22Rv1 (cell line): ENCODE measurements around the gene REC8.

Experiments
- H3K27ac ChIP-seq: fragments of 450-650 bp; 2 replicates; pipeline ENCODE4 v1.5.1; 2017
- ZFX ChIP-seq: fragments of 450-650 bp; IDR thresholded peaks from 2 replicates; pipeline ENCODE4 v1.6.1; 2017; ENCODE audit warnings: antibody characterized with exemption, borderline replicate concordance
- TF ChIP-seq, protein P1 (sequence below): fragments of 450-650 bp; IDR thresholded peaks from 2 replicates; pipeline ENCODE4 v1.5.1; 2017; ENCODE audit warnings: mild to moderate bottlenecking

The REC8 gene

GRCh38 chr14:24150993-24151392 is 20.9 kb upstream of the REC8 start:
- no peak overlapping the region for H3K27ac ChIP-seq
- TF ChIP-seq, protein P1, sequence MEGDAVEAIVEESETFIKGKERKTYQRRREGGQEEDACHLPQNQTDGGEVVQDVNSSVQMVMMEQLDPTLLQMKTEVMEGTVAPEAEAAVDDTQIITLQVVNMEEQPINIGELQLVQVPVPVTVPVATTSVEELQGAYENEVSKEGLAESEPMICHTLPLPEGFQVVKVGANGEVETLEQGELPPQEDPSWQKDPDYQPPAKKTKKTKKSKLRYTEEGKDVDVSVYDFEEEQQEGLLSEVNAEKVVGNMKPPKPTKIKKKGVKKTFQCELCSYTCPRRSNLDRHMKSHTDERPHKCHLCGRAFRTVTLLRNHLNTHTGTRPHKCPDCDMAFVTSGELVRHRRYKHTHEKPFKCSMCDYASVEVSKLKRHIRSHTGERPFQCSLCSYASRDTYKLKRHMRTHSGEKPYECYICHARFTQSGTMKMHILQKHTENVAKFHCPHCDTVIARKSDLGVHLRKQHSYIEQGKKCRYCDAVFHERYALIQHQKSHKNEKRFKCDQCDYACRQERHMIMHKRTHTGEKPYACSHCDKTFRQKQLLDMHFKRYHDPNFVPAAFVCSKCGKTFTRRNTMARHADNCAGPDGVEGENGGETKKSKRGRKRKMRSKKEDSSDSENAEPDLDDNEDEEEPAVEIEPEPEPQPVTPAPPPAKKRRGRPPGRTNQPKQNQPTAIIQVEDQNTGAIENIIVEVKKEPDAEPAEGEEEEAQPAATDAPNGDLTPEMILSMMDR, result no peak

- no peak overlapping the region for H3K27ac ChIP-seq
Measured at GRCh38 chr14:24151404-24152080, 20.3 kb upstream of the REC8 start.

DNA sequence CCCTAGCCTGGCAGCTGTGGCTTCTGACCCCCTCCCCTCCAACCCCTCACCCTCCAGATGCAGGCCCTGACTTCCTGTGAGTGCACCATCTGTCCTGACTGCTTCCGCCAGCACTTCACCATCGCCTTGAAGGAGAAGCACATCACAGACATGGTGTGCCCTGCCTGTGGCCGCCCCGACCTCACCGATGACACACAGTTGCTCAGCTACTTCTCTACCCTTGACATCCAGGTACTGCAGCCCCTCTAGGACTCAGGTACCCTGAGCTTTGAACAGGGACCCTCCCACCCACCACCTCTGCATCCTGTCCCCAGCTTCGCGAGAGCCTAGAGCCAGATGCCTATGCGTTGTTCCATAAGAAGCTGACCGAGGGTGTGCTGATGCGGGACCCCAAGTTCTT is 16.8 kb upstream of the REC8 start:
- no peak overlapping the region for H3K27ac ChIP-seq
- TF ChIP-seq, protein P1, result no peak
- no peak for TF ChIP-seq ZFX

More at GRCh38 chr14:24151404-24152080, 20.3 kb upstream of the REC8 start:
- no peak for TF ChIP-seq ZFX
- TF ChIP-seq, protein P1, result no peak

DNA sequence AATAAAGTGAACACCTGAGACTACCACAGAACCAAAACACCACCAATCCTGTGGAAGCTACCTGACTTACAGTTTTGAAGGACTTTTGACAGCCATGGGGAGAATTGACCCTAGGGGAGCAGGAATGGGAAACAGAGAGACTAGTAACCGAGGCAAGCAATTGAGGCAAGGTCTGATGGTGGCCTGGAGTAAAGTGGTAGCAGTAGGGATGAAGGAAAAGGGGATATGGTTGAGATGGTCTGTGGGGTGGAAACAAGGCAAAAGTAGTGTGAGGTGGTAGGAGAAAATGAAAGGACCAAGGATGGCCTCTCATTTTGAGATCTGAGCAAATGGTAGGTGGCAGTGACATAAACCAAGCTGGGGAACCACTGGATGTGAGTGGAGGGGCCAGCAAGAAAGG is 15.0 kb upstream of the REC8 start:
- no peak overlapping the region for H3K27ac ChIP-seq
- no peak for TF ChIP-seq ZFX
- TF ChIP-seq, protein P1, result no peak

GRCh38 chr14:24157331-24157730 is 14.5 kb upstream of the REC8 start:
- no peak for TF ChIP-seq ZFX
- TF ChIP-seq, protein P1, result no peak
- H3K27ac ChIP-seq, result no peak overlapping the region

DNA sequence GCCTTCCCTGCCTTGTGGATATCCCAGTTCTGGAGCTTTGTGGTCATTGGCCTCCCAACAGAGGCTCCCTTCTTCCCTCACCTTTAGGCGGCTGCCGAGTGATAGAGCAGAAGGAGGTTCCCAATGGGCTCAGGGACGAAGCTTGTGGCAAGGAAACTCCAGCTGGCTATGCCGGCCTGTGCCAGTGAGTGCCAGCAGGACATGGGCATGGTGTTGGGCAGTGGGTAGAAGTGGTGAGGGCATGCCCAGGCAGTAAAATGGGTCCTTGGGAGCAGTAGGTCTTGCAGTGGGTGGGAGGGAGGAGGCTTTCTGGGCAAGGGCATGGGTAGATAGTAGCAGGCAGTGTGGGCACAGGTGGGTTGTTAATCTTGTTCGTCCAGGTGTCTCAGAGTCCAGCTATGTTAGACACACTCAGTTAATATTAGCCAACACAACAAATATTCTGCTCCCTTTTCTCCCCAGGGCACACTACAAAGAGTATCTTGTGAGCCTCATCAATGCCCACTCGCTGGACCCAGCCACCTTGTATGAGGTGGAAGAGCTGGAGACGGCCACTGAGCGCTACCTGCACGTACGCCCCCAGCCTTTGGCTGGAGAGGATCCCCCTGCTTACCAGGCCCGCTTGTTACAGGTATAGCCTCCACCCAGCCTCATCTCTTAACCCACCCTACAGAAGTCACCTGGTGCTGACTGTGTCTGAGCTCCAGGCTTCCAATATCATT is 11.9 kb upstream of the REC8 start:
- peak overlapping the region; percentile 64 for H3K27ac ChIP-seq
- no peak for TF ChIP-seq ZFX
- TF ChIP-seq, protein P1, result no peak

DNA sequence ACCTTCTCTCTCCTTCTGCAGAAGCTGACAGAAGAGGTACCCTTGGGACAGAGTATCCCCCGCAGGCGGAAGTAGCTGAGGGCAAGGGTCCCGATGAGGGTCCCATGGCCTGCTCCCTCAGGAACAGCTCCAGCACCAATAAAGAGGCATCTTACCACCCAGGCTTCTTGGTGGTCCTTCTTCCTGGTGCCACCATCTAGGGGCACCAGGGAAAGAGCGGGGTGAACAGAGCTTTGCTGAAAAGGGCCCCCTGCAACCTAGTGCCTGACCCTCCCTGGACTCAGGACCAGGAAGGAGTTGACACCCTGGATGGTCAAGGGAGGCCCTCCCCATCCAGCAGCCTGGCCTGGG is 11.4 kb upstream of the REC8 start:
- no peak for TF ChIP-seq ZFX
- TF ChIP-seq, protein P1, result no peak
- peak overlapping the region; percentile 64 for H3K27ac ChIP-seq
